ENCODE results near the gene CALB2. TPM values are rescaled to one million over a fixed set of nuclear protein-coding genes. Genes with fewer than 3 reads are reported as not detected.

The CALB2 gene
- total and polyA plus RNA-seq, 2 of the 8 experiments (the other 6 are each of a cell fraction or from before 2014, with no cell fraction given) = 1.9 to 2.6 TPM

DNA sequence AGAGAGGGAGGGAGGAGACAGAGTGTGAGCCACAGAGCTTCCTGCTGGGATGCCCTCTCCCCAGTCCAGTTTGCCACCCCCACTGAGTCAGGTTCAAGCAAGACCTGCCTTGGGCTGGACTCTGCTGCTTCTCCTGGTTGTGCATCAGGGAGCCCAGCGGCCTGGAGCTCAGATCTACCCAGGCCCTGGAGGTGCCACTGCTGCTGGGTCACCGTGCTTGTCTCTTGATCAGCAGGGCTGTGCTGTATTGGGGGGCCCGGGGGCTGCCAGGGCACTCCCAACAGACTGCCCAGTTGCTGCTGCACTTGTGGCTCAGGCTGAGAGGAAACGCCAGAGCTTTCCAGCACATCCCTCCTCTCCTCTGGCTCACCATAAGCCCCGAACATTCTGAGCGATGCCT lies 74.4 kb downstream of the CALB2 start:
- WGBS, 2 experiments (ENCODE audit: extremely low coverage in 1 of 2, insufficient coverage in 1 of 2, insufficient read length in 1 of 2, insufficient replicate concordance in 2 of 2, low coverage in 1 of 2, low lambda C conversion rate in 2 of 2, missing lambda C conversion rate in 1 of 2) = 82% methylated on average over 6 of the region's 6 CpGs; no CpG with 5 or more reads in 1 of the 2 experiments
- no peak overlapping the region for H4K8ac ChIP-seq (ENCODE audit: extremely low read depth, insufficient read depth, low read length)

More for the DNA sequence above, 74.4 kb downstream of the CALB2 start:
- Histone ChIP-seq H2BK120ac (replicated peaks; ENCODE audit: low read depth, low read length) (no peak overlapping the region), H3K14ac (ENCODE audit: insufficient read length) (no peak overlapping the region), H3K9me3 (ENCODE audit: insufficient read depth in 2 of 2, low read depth in 1 of 2, low read length in 1 of 2) (no peaks in the 10 kb centered on the region), H3K18ac (ENCODE audit: extremely low read depth, low read length) (no peak overlapping the region), H2BK20ac (ENCODE audit: low read length) (no peak overlapping the region), H3K23me2 (ENCODE audit: low read depth, low read length) (no peaks in the 10 kb centered on the region), H3K4me1 (replicated peaks in 1 of 4; ENCODE audit: control insufficient read depth in 3 of 4, insufficient read depth in 4 of 4, low read length in 3 of 4) (no peaks in the 10 kb centered on the region), H4K91ac (replicated peaks; ENCODE audit: insufficient read length, low read length) (no peak overlapping the region), H3K79me1 (ENCODE audit: low read depth, low read length) (no peaks in the 10 kb centered on the region), H3K56ac (replicated peaks; ENCODE audit: insufficient read length, low read depth, low read length) (no peak overlapping the region), H2AFZ (ENCODE audit: low read length) (no peak overlapping the region), H3K27ac (ENCODE audit: low read depth, low read length) (no peak overlapping the region), H2AK5ac (ENCODE audit: low read depth, low read length) (no peak overlapping the region), H3K9ac (replicated peaks in 1 of 4; ENCODE audit: extremely low read depth in 1 of 4, low read depth in 3 of 4, low read length in 3 of 4) (no peak overlapping the region), H2BK5ac (ENCODE audit: low read depth, low read length) (no peak overlapping the region), H3K27me3 (replicated peaks in 1 of 4; ENCODE audit: control insufficient read depth in 3 of 4, extremely low read depth in 1 of 4, insufficient read depth in 3 of 4, low read length in 3 of 4) (0 out of 7 replicates have a peak, but pooled peaks cover 0 to 3% (median 0%) of the 10 kb centered on the region in 4 experiments), H4K5ac (ENCODE audit: insufficient read length, low read depth, low read length) (no peak overlapping the region), H3K4ac (replicated peaks; ENCODE audit: insufficient read length, low read depth, low read length) (no peak overlapping the region), H3K4me3 (ENCODE audit: extremely low read depth in 1 of 4, insufficient read depth in 2 of 4, low read depth in 3 of 4, low read length in 4 of 4) (no peak overlapping the region), H3K79me2 (ENCODE audit: control insufficient read depth in 1 of 2, insufficient read depth in 2 of 2, low read length in 2 of 2) (no peaks in the 10 kb centered on the region), H2BK12ac (ENCODE audit: low read depth, low read length) (no peak overlapping the region), H3K36me3 (ENCODE audit: control insufficient read depth in 2 of 4, insufficient read depth in 4 of 4, low read length in 3 of 4) (no peaks in the 10 kb centered on the region; a peak in 2 of 8 replicates), H2BK15ac (ENCODE audit: low read length) (no peak overlapping the region), H4K20me1 (replicated peaks in 1 of 2; ENCODE audit: control insufficient read depth in 1 of 2, insufficient read depth in 2 of 2, low read length in 2 of 2) (no peaks in the 10 kb centered on the region), H3K4me2 (ENCODE audit: insufficient read depth in 1 of 2, low read depth in 2 of 2, low read length in 2 of 2) (no peak overlapping the region), H3K23ac (ENCODE audit: insufficient read length) (no peak overlapping the region)
- POLR2A ChIA-PET (ENCODE audit: partially characterized antibody) = no interaction called here
- FAIRE-seq (no peak), DNase-seq (ENCODE audit: low read depth in 1 of 2, low spot score in 2 of 2) (no peak)
- TF ChIP-seq FOSL1 (IDR thresholded peaks at IDR 0.05; ENCODE audit: insufficient read depth, low read depth, low read length) (no peak), SIRT6 (IDR thresholded peaks at IDR 0.05; ENCODE audit: low read length) (no peak), YY1 (IDR thresholded peaks at IDR 0.05; ENCODE audit: low read depth, low read length) (no peak), TAF7 (optimal IDR thresholded peaks at IDR 0.05; ENCODE audit: borderline replicate concordance, low read depth, low read length) (no peak), ZNF274 (IDR thresholded peaks at IDR 0.05; ENCODE audit: borderline replicate concordance, extremely low read depth, low read length) (no peak), HDAC6 (IDR thresholded peaks at IDR 0.05; ENCODE audit: low read depth, low read length) (no peak), POU5F1 (IDR thresholded peaks at IDR 0.05; ENCODE audit: low read depth, low read length) (no peak)
- CTCF ChIA-PET (ENCODE audit: partially characterized antibody) = interaction anchor here (1.8 to 5.9 kb wide), 4 partner anchors 8 to 178 kb away, joined by 8 to 32 read pairs (median 14); no protein-coding TSS in a partner anchor

All from H1 (cell line).